Heart left ventricle (tissue), 13 donors: ENCODE measurements around the gene TOMM5.

Source experiments
- CTCF ChIP-seq, 12 donors: fragments of 200-600 bp; sonication (generic) in 4 of 12; IDR thresholded peaks; one replicate each; pipeline versions ENCODE4 v1.5.0 to v1.8.0; 2018 to 2022; ENCODE audit warnings: antibody characterized with exemption in 12 of 12, mild to moderate bottlenecking in 5 of 12
- POLR2A ChIP-seq, 2 donors: fragments of 450-650 bp; IDR thresholded peaks; one replicate each; pipeline ENCODE4 v1.6.1; 2017; ENCODE audit warnings: antibody characterized with exemption in 2 of 2, mild to moderate bottlenecking in 2 of 2, moderate library complexity in 2 of 2
- donor health status: ischemic (EF 13 %, LVEDD 7.1; RV severe dilation, severe dysfunction).
- donor health status: DM: no; HTN: yes; CAD: no.
- donor health status: DM: no; HTN: no; CAD: no.
- donor health status: ischemic (EF 25% LVEDD 6.9; RV normal size, moderate dysfunction).
- donor health status: ischemic (EF 25% LVEDD 5.7; RV mildly dilated, moderate dysfunction).
- donor health status: ischemic (EF 35%, LVEDD 5.7; RV mildly dilated, moderate dysfunction).
- donor health status: nonischemic (EF 11% LVEDD 7.7; RV severe dilation, severe dysfunction).
- donor health status: DM: yes; HTN: yes; CAD: no.
- donor health status: PGD.
- donor health status: ischemic (EF 29% LVEDD 5.4; RV normal size, mild dysfunction).
- donor health status: nonischemic (EF 23%, LVEDD 6.1; RV moderate dilation, normal function).

GRCh38 chr9:37593883-37594448 lies 1.6 kb upstream of the TOMM5 start:
- TF ChIP-seq CTCF (IDR thresholded peaks at IDR 0.05) = no peak
- no peak for TF ChIP-seq POLR2A (IDR thresholded peaks at IDR 0.05)
